ENCODE results near the gene AGAP1. TPM values are rescaled to one million over a fixed set of nuclear protein-coding genes. Genes with fewer than 3 reads are reported as not detected.

The AGAP1 gene
- total and polyA plus RNA-seq, 2 donors (not counting 3 experiments of a cell fraction or from before 2014, with no cell fraction given), result 10.2 to 20.9 TPM

GRCh38 chr2:235976516-235976915, 482.7 kb downstream of the AGAP1 start:
- POLR2A ChIA-PET, result no interaction called here
- Histone ChIP-seq H3K4me2 (ENCODE audit: insufficient read depth, low read length) (no peak overlapping the region), H3K79me2 (ENCODE audit: control insufficient read depth, insufficient read depth, low read length) (no peaks in the 10 kb centered on the region), H3K27me3 (ENCODE audit: control insufficient read depth in 2 of 2, insufficient read depth in 2 of 2, low read length in 2 of 2) (no peaks in the 10 kb centered on the region), H3K36me3 (ENCODE audit: control insufficient read depth in 2 of 2, extremely low read depth in 1 of 2, insufficient read depth in 2 of 2, low read length in 2 of 2) (no peaks in the 10 kb centered on the region), H3K4me3 (replicated peaks in 1 of 3; ENCODE audit: insufficient read depth in 1 of 3, low read depth in 1 of 3, low read length in 3 of 3) (no peak overlapping the region), H3K9me1 (replicated peaks; ENCODE audit: control insufficient read depth, extremely low read depth, insufficient read depth, low read length) (no peaks in the 10 kb centered on the region), H3K27ac (ENCODE audit: insufficient read depth, low read depth, low read length) (no peak overlapping the region), H2AFZ (ENCODE audit: low read depth, low read length) (no peak overlapping the region), H3K9me3 (replicated peaks; ENCODE audit: control insufficient read depth, insufficient read depth, low read length) (no peaks in the 10 kb centered on the region), H3K4me1 (ENCODE audit: control insufficient read depth, extremely low read depth, insufficient read depth, low read length) (no peaks in the 10 kb centered on the region), H3K9ac (replicated peaks; ENCODE audit: extremely low read depth, insufficient read depth, low read length) (no peak overlapping the region), H4K20me1 (replicated peaks; ENCODE audit: control insufficient read depth, extremely low read depth, insufficient read depth, low read length) (no peaks in the 10 kb centered on the region)
- dilution Hi-C loops (cut with MboI; ENCODE audit: extremely low pct_ligation_motif_present, low sequenced_read_pairs) (no loop called here), intact Hi-C loops (cut with micrococcal nuclease) (no loop called here)
- DNase-seq (ENCODE audit: low read depth, low spot score) (no peak), FAIRE-seq (no peak)
- TF ChIP-seq JUN (IDR thresholded peaks at IDR 0.05; ENCODE audit: borderline replicate concordance, insufficient read depth, insufficient read length, low read depth), result no peak
- CTCF ChIA-PET, result interaction anchor here (1.8 kb wide), 1 partner anchor 13 kb away, joined by 7 read pairs; no protein-coding TSS in a partner anchor
- BruUV-seq (replicated peaks), result no TSS peak

DNA sequence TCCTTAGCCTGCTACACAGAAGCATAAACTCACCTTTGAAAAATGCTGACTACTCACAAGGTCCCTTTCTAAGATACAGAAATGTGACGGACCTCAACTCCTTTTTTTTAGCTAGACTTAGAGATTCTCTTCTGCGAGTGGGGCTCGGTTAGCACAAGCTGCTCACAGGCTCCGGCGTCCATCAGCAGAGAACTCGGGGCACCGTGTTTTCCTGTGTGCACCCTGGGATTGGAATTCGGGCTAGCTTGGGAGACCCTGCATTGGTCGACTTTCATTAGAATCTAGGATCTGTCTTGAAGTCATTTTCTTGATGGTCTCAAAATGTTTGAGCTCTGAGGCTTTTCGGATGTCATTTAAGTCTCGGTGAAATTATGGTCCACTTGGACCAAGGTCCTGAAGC, 483.1 kb downstream of the AGAP1 start:
- FAIRE-seq (no peak), DNase-seq (ENCODE audit: low read depth, low spot score) (no peak)
- Histone ChIP-seq H3K27ac (ENCODE audit: insufficient read depth, low read depth, low read length) (no peak overlapping the region), H3K4me1 (ENCODE audit: control insufficient read depth, extremely low read depth, insufficient read depth, low read length) (no peaks in the 10 kb centered on the region), H2AFZ (ENCODE audit: low read depth, low read length) (no peak overlapping the region), H4K20me1 (replicated peaks; ENCODE audit: control insufficient read depth, extremely low read depth, insufficient read depth, low read length) (no peaks in the 10 kb centered on the region), H3K9me1 (replicated peaks; ENCODE audit: control insufficient read depth, extremely low read depth, insufficient read depth, low read length) (no peaks in the 10 kb centered on the region), H3K4me2 (ENCODE audit: insufficient read depth, low read length) (no peak overlapping the region), H3K9me3 (replicated peaks; ENCODE audit: control insufficient read depth, insufficient read depth, low read length) (no peaks in the 10 kb centered on the region), H3K27me3 (ENCODE audit: control insufficient read depth in 2 of 2, insufficient read depth in 2 of 2, low read length in 2 of 2) (no peaks in the 10 kb centered on the region), H3K79me2 (ENCODE audit: control insufficient read depth, insufficient read depth, low read length) (no peaks in the 10 kb centered on the region), H3K4me3 (replicated peaks in 1 of 3; ENCODE audit: insufficient read depth in 1 of 3, low read depth in 1 of 3, low read length in 3 of 3) (no peak overlapping the region), H3K9ac (replicated peaks; ENCODE audit: extremely low read depth, insufficient read depth, low read length) (no peak overlapping the region), H3K36me3 (ENCODE audit: control insufficient read depth in 2 of 2, extremely low read depth in 1 of 2, insufficient read depth in 2 of 2, low read length in 2 of 2) (no peaks in the 10 kb centered on the region)
- TF ChIP-seq GATA2 (IDR thresholded peaks at IDR 0.05; ENCODE audit: insufficient read depth, insufficient read length, low read depth, low read length) (no peak), EZH2 (IDR thresholded peaks at IDR 0.05; ENCODE audit: borderline replicate concordance, low read depth, low read length, severe bottlenecking) (no peak), FOS (IDR thresholded peaks at IDR 0.05; ENCODE audit: borderline replicate concordance, insufficient read depth, low read length) (no peak), POLR2AphosphoS5 (IDR thresholded peaks at IDR 0.05; ENCODE audit: insufficient read depth, low read depth, low read length) (no peak), MAX (IDR thresholded peaks at IDR 0.05; ENCODE audit: insufficient read depth, insufficient read length) (no peak), JUN (IDR thresholded peaks at IDR 0.05; ENCODE audit: borderline replicate concordance, insufficient read depth, insufficient read length, low read depth) (no peak), CTCF (IDR thresholded peaks at IDR 0.05; ENCODE audit: extremely low read depth in 1 of 2, insufficient read depth in 1 of 2, low read depth in 1 of 2, low read length in 2 of 2) (no peak), POLR2A (IDR thresholded peaks at IDR 0.05; ENCODE audit: low read depth, low read length) (no peak), MYC (IDR thresholded peaks at IDR 0.05; ENCODE audit: low read depth, low read length) (no peak)
- dilution Hi-C loops (cut with MboI; ENCODE audit: extremely low pct_ligation_motif_present, low sequenced_read_pairs), result no loop called here
- BruUV-seq (replicated peaks), result no TSS peak
- ChIA-PET POLR2A (no interaction called here), CTCF (interaction anchor here (1.8 kb wide), 1 partner anchor 12 kb away, joined by 7 read pairs; no protein-coding TSS in a partner anchor)
- intact Hi-C loops (cut with micrococcal nuclease), result no loop called here

Data from endothelial cell of umbilical vein (primary cell).